HG02571 (cell line): ENCODE results near the gene SPEF2.

ENCODE experiments used
- ATAC-seq: cut with Tn5 transposase; IDR thresholded peaks from one replicate; pipeline ENCODE4 v1.9.1; 2021; ENCODE audit warnings: mild to moderate bottlenecking, moderate library complexity; ENCODE audit not compliant: unreplicated experiment

SPEF2 gene

GRCh38 chr5:35617435-35618303 is at the start of gene SPEF2:
SPEF2 (plus strand) TSS chr5:35617863; CDS start chr5:35617998, 135 bp downstream.
- peak; percentile 59 for ATAC-seq

- ATAC-seq: no peak
These were observed 42.1 kb upstream of the SPEF2 start for GRCh38 chr5:35575578-35575977.

- no peak for ATAC-seq
These were observed 30.2 kb upstream of the SPEF2 start for GRCh38 chr5:35587419-35587818.

GRCh38 chr5:35593338-35593737 is 24.3 kb upstream of the SPEF2 start:
- no peak for ATAC-seq

- no peak for ATAC-seq
These were observed 18.8 kb upstream of the SPEF2 start for GRCh38 chr5:35598707-35599370.

GRCh38 chr5:35600591-35600990 is 17.1 kb upstream of the SPEF2 start:
- ATAC-seq: no peak

- ATAC-seq: no peak
These were observed 8.5 kb upstream of the SPEF2 start for GRCh38 chr5:35608881-35609779.

- no peak for ATAC-seq
These were observed 616 bp upstream of the SPEF2 start for GRCh38 chr5:35617060-35617434.

GRCh38 chr5:35618304-35618636 is 607 bp downstream of the SPEF2 start:
- no peak for ATAC-seq

- ATAC-seq: no peak
These were observed 1.1 kb downstream of the SPEF2 start for GRCh38 chr5:35618781-35619180.

- ATAC-seq: no peak
These were observed 5.3 kb downstream of the SPEF2 start for GRCh38 chr5:35622974-35623373.

GRCh38 chr5:35623991-35624390 is 6.3 kb downstream of the SPEF2 start:
- ATAC-seq: no peak

GRCh38 chr5:35626108-35626507 is 8.4 kb downstream of the SPEF2 start:
- no peak for ATAC-seq

- ATAC-seq: no peak
These were observed 8.9 kb downstream of the SPEF2 start for GRCh38 chr5:35626553-35626952.

- no peak for ATAC-seq
These were observed 16.7 kb downstream of the SPEF2 start for GRCh38 chr5:35634326-35634725.

GRCh38 chr5:35640623-35641022 is 23.0 kb downstream of the SPEF2 start:
- ATAC-seq: no peak

- ATAC-seq: no peak
These were observed 26.9 kb downstream of the SPEF2 start for GRCh38 chr5:35644543-35644942.

- no peak for ATAC-seq
These were observed 29.5 kb downstream of the SPEF2 start for GRCh38 chr5:35647128-35647527.

- ATAC-seq: no peak
These were observed 30.0 kb downstream of the SPEF2 start for GRCh38 chr5:35647712-35648111.

GRCh38 chr5:35651002-35651756 is 33.5 kb downstream of the SPEF2 start:
- ATAC-seq: no peak

- no peak for ATAC-seq
These were observed 39.1 kb downstream of the SPEF2 start for GRCh38 chr5:35656721-35657120.
